GM12874 (cell line): ENCODE data around the gene KCNJ3.

Experiments used
- CTCF ChIP-seq: IDR thresholded peaks from 2 replicates; pipeline ENCODE4 v1.5.1; 2011; ENCODE audit warnings: low read depth, mild to moderate bottlenecking, control low read depth, low read length, moderate library complexity; ENCODE audit not compliant: insufficient read depth

Gene KCNJ3

GRCh38 chr2:154836632-154837031, 138.1 kb downstream of the KCNJ3 start:
- TF ChIP-seq CTCF: no peak

- TF ChIP-seq CTCF: no peak
Measured at GRCh38 chr2:154837035-154837434, 138.5 kb downstream of the KCNJ3 start.

GRCh38 chr2:154844513-154844912, 146.0 kb downstream of the KCNJ3 start:
- no peak for TF ChIP-seq CTCF

GRCh38 chr2:154846842-154847241, 148.3 kb downstream of the KCNJ3 start:
- TF ChIP-seq CTCF: no peak

GRCh38 chr2:154849482-154849881, 151.0 kb downstream of the KCNJ3 start:
- no peak for TF ChIP-seq CTCF

GRCh38 chr2:154850532-154850931, 152.0 kb downstream of the KCNJ3 start:
- TF ChIP-seq CTCF: no peak

GRCh38 chr2:154855138-154855537, 156.6 kb downstream of the KCNJ3 start:
- TF ChIP-seq CTCF: no peak

- TF ChIP-seq CTCF: no peak
Measured at GRCh38 chr2:154875999-154876398, 177.5 kb downstream of the KCNJ3 start.
